Measurements from ENCODE around the gene TRPM3.

The TRPM3 gene

DNA sequence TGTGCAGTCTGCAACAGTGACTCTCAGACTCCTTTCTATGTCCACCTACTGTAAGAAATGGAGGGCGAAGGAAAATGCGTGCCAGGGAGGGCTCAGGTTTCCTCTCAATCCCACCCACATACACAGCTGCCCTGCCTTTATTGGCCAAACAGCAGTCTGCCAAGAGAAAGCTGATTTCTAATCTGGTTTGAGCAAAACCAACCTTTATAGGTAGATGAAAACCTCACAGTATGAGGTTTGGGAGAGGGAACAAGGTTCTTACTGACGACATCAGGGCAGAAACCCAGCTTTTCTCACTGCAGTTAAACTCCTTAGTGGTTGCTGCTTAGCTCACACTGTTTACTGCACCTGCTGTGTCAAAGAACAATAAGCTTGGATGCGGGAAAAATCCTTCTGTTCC, 554.7 kb downstream of the TRPM3 start:
- no peak for DNase-seq

GRCh38 chr9:70566066-70566465, 555.4 kb downstream of the TRPM3 start:
- no peak for DNase-seq

DNA sequence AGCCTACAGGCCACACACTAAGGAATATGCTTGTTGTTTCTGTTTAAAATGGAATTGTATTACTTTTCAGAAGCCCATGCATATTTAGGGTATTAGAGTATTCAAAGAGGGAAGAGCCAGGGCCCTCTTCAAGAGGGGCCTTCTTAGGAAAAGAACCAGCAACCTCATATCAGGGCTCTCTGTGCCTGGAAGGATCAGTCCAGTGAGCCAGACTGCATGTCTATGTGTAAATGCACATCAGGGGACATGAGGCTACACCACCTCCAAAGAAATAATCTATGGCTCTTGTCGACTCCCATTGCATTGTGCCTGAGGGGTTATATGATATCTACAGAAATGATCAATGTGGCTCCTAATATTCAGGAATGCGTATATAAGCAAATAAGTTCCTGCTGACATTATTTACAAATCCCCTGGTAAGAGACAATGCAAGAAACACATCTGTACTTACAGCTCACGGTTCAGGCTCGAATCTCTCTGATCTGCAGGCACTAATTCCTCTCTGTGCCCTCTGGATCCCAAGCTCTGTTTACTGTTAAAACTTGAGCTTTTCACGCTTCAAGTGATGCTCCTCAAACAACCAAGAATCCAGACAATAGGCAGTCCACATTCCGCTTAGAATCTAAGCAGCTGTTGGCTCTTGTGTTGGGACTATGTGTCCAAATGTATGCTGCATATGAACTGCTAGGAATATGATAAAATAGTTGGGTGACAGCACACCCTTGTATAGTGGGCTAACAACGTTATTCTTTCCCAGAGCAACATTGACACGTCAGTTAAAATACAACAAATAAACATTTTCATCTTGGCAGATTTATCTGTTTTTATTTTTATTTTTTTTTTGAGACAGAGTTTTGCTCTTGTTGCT, 556.7 kb downstream of the TRPM3 start:
- DNase-seq: no peak

GRCh38 chr9:70563431-70564204, 557.8 kb downstream of the TRPM3 start:
- DNase-seq: peak; percentile 63

DNA sequence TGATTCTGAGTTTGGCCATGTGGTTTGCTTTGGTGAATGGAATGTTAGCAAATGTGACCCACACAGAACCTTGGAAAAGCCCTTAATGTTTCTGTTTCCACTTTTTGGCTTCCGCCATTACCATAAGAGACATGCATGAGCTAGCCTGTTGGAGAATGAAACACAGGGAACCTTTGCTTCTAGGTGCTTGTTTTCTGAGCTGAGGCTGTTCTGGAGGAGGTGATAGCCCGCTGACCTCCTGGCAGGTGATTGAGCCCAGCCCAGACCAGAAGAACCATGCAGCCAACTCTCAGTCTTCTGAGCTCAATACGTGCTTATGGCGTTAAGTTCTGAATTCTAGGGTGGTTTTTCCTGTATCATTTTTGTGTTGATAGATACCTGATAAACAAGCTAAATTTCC, 558.4 kb downstream of the TRPM3 start:
- no peak for DNase-seq

GRCh38 chr9:70561786-70562395, 559.5 kb downstream of the TRPM3 start:
- no peak for DNase-seq

GRCh38 chr9:70561111-70561510, 560.3 kb downstream of the TRPM3 start:
- no peak for DNase-seq

GRCh38 chr9:70559102-70559501, 562.3 kb downstream of the TRPM3 start:
- no peak for DNase-seq

DNA sequence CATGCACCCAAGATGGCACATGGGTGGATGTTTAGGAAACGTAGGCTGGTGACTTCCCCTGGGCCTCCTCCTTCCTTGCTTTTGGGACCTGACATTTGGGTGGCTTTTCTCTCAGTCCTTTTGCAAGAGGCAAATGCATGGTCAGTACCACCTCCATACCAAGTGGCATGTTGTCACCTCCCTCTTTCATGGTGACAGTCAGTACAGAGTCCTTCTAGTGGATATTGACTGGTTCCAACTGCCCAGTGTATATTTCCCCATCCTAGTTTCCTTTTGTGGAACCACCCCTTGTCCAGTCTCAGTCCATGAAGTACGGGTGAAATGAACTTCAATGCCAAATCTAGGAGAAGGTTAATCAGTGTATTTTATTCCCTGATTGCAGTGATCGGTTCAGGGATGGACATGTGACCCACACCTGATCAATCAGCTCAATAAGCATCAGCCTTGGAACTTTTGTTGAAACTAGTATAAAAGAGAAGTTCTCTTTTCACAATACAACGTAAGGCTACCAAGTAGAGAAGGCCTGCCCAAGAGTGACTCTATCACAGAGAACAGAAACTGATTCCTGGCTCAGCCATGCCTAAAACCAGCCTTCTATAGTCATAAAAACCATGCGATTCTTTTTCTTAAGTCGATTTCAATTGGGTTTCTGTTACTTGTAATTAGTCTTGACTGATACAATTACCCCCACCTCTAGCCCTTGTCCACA, 563.6 kb downstream of the TRPM3 start:
- DNase-seq: no peak

DNA sequence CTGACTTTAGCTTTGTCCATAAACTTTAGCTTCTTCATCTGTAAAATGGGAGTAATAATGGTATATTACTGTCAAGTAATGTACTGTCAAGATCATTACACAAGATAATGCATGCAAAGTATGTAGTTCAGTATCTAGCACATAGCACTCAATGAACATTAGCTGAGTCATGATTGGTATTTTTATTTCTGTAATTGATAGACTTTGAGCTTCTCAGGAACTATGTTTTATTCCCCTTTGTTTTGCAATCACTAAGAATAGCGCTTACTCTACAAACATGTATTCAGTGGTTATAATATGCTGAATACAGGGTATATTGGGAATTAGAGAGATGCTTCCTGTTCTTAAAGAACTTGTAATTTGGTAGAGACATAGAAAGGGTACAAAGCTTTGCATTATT, 564.6 kb downstream of the TRPM3 start:
- no peak for DNase-seq

GRCh38 chr9:70554881-70555280, 566.5 kb downstream of the TRPM3 start:
- no peak for DNase-seq

GRCh38 chr9:70553707-70554673, 567.4 kb downstream of the TRPM3 start:
- DNase-seq: no peak

GRCh38 chr9:70552561-70552960, 568.9 kb downstream of the TRPM3 start:
- no peak for DNase-seq

DNA sequence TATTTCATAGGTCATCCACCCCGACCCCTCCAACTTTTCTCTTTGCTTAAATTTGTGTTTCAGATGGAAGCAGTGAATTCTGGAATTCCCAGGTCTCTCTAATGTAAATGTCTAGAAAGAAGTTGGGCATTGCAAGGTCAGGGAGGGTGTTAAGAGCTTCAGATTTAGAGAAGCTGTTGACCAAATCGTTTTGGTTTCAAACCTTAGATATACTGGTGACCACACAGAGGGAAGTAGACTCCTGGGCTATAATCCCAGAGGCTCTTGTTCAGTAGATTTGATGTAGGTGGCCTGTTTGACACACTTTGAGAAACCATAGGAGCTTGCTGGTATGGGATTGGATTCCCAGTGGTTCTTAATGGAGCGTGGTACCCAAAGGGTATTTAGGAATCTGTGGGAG, 569.6 kb downstream of the TRPM3 start:
- no peak for DNase-seq

- no peak for DNase-seq
Observed at GRCh38 chr9:70551396-70551795, 570.0 kb downstream of the TRPM3 start.

DNA sequence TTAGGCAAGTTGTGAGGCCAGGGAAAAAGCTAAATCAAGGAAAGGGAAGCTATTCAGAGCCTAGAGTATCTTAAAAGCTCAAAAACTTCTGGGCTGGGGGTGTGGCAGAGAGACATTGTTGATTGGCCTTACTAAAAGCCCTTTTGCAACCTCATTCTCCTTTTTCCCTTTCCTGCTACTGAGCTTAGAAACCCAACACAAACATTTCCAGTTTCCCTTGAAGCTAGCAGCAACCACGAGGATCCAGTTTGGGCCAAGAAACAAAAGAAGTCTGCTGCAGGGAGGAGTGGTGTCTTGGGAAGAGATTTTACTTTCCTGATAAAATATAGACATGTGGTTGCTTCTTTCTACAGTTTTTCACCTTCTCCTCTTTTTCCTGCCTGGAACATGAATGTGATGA, 571.5 kb downstream of the TRPM3 start:
- DNase-seq: no peak

DNA sequence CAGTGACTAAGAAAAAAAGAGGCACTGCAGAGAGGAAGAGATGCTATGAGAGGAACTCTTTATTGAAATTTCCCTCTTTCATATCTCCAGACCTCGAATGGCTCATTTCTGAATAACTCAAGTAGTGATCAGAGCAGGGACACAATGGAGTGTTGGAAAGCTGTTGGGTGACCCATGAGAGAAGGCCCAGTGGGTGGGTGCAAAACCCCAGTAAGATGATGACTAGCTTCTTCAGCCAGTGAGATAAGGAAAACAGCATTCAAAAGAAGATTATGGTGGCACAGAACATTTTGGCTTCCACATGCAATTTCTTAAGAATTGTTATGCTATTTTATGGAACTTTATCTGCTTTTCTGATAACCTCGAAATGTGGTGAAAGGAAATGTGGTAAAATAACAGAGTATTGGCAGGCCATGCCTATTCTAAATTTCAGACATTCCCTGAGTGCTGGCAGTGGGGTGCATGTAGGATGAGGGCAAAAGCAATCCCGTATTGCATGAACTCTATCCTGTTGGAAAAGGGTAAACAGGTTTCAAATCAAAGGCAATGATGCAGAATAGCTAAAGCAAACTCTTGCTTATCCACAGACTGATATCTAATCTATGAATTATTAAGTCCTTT, 579.0 kb downstream of the TRPM3 start:
- DNase-seq: no peak

DNA sequence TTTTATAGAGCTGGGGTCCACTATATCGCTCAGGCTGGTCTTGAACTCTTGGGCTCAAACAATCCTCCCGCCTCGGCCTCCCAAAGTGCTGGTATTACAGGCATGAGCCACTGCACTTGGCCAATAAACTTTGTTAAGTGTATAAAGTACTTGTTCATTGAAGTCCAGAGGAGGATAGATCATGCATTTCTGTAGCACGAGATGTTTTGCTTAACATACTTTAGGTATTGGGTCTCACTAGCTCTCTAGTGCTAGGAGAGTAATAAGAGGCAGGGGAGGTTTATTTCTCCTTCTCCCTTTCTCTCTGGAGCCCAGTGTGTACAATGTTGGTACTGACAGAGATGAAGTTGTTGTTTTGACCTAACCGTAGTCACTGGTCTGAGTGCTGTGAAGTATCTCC, 581.4 kb downstream of the TRPM3 start:
- DNase-seq: no peak

GRCh38 chr9:70539526-70539925, 581.9 kb downstream of the TRPM3 start:
- DNase-seq: no peak

- DNase-seq: no peak
Observed at GRCh38 chr9:70539001-70539400, 582.4 kb downstream of the TRPM3 start.

DNA sequence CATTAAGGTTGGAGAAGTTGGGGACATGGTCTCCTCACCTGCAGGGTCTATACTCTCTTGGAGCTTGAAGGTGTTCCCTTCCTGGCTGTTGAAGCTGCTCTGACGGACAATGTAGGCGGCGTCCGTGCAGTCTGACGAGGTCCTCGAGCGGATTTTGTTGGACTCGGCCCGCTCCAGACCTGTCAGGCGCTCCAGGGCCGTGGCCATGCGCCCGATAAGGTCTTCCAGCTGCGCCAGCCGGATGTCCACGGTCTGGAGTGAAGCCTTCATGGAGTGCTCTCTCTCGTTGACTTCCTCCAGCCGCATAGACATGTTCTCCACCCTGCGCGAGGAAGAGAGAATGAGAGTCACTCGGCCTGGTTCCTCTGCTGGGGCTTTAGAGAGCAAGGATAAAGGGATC, 584.3 kb downstream of the TRPM3 start:
- DNase-seq: no peak

Measured in CD4-positive, alpha-beta T cell treated with Interleukin-21 for 1 hour (primary cell).